ENCODE data around the gene MKNK1.
"Not testable (repeated sequence)": the region's sequence is repeated elsewhere in the genome, so short reads cannot be mapped to it uniquely, and the experiment has no call there.

Gene MKNK1

GRCh38 chr1:46603858-46604549 lies at the start of gene MKNK1:
MKNK1 (minus strand) TSS chr1:46604268; CDS start chr1:46583327, 20,941 bp downstream.
- DNase-seq: peak; percentile 98

GRCh38 chr1:46653405-46653958 lies 49.4 kb upstream of the MKNK1 start:
- no peak for DNase-seq

GRCh38 chr1:46652321-46653100 lies 48.4 kb upstream of the MKNK1 start:
- DNase-seq: no peak

- DNase-seq: not testable (repeated sequence)
These were observed 47.1 kb upstream of the MKNK1 start for GRCh38 chr1:46651152-46651551.

GRCh38 chr1:46650491-46650890 lies 46.4 kb upstream of the MKNK1 start:
- no peak for DNase-seq

- DNase-seq: no peak
These were observed 45.7 kb upstream of the MKNK1 start for GRCh38 chr1:46649764-46650163.

- no peak for DNase-seq
These were observed 43.5 kb upstream of the MKNK1 start for GRCh38 chr1:46647611-46648010.

GRCh38 chr1:46646844-46647243 lies 42.8 kb upstream of the MKNK1 start:
- DNase-seq: no peak

- DNase-seq: no peak
These were observed 42.3 kb upstream of the MKNK1 start for GRCh38 chr1:46646331-46646730.

- DNase-seq: no peak
These were observed 41.7 kb upstream of the MKNK1 start for GRCh38 chr1:46645815-46646214.

- DNase-seq: no peak
These were observed 39.3 kb upstream of the MKNK1 start for GRCh38 chr1:46643368-46643775.

GRCh38 chr1:46642115-46642680 lies 38.1 kb upstream of the MKNK1 start:
- peak; percentile 72 for DNase-seq

- DNase-seq: no peak
These were observed 35.5 kb upstream of the MKNK1 start for GRCh38 chr1:46639547-46639946.

GRCh38 chr1:46638921-46639320 lies 34.9 kb upstream of the MKNK1 start:
- no peak for DNase-seq

GRCh38 chr1:46637444-46638083 lies 33.5 kb upstream of the MKNK1 start:
- no peak for DNase-seq

GRCh38 chr1:46635205-46635604 lies 31.1 kb upstream of the MKNK1 start:
- no peak for DNase-seq

- no peak for DNase-seq
These were observed 26.7 kb upstream of the MKNK1 start for GRCh38 chr1:46630719-46631118.

- DNase-seq: peak; percentile 58
These were observed 19.9 kb upstream of the MKNK1 start for GRCh38 chr1:46623743-46624644.

- DNase-seq: peak; percentile 74
These were observed 18.3 kb upstream of the MKNK1 start for GRCh38 chr1:46622344-46622743.

GRCh38 chr1:46621930-46622329 lies 17.9 kb upstream of the MKNK1 start:
- DNase-seq: no peak

GRCh38 chr1:46619656-46620258 lies 15.7 kb upstream of the MKNK1 start:
- no peak for DNase-seq
